A673 (cell line): ENCODE measurements around the gene GALNT7.

Experiments
- CTCF ChIP-seq: fragments of 300-800, 200-600 bp; sonication (generic); conservative IDR thresholded peaks from 2 replicates; pipeline ENCODE4 v1.5.1; 2017; ENCODE audit warnings: low read depth, mild to moderate bottlenecking, antibody characterized with exemption, low read length, moderate library complexity, mixed read lengths
- EZH2 ChIP-seq: fragments of 200-600 bp; sonication (generic); IDR thresholded peaks from 2 replicates; pipeline ENCODE4 v1.6.1; 2017; ENCODE audit warnings: borderline replicate concordance, low read depth, mild to moderate bottlenecking, mixed read lengths, antibody characterized with exemption, low read length; ENCODE audit not compliant: poor library complexity, severe bottlenecking

DNA sequence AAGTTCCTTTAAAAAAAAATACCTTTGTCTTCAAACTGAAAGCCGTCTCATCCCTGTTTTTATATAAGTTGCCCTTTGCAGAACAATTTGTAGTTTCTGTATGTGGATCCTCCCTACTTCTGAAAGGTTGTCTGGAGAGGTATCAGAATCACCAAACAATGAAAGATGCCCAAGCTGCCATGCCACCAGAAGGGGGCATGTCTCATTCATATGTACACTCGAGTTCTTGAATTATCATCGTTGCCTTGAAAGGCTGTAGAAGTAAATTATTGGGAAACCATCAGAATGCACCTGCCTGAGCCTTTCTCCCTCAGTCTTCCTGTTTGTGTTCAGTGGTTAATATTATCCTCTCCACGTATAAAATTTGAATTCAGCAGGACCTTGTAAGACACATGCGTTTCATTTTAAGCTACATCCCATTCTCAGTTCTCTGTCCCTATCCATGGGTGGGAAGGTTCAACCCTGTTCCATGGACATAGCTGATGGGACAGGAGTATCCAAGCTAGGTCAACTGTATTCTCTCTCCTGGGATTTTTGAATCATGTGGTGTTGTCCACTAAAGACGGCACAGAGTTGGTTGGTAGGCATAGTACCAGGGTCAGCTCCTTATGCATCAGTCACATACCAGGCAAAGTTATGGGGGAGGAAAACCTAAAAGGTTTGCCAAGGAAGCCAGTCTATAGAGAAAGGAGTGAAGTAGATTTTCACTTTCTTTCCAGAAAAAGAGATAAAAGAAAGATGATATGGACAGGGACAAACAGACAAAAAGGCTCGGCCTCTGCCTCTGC is 24.0 kb downstream of the GALNT7 start:
- TF ChIP-seq CTCF (peak; percentile 67), EZH2 (no peak)
